Lower leg skin (tissue), 3 donors: ENCODE measurements around the gene ADD2.

Experiments used
- CTCF ChIP-seq, 3 donors: fragments of 450-650 bp; IDR thresholded peaks; one replicate each; pipeline ENCODE4 v1.5.1; 2016; ENCODE audit warnings: antibody characterized with exemption in 3 of 3, mild to moderate bottlenecking in 3 of 3, moderate library complexity in 2 of 3
- POLR2A ChIP-seq, 2 donors: fragments of 450-650 bp; IDR thresholded peaks; one replicate each; pipeline ENCODE4 v1.6.1; 2016 to 2017; ENCODE audit warnings: antibody characterized with exemption in 2 of 2, mild to moderate bottlenecking in 1 of 2, moderate library complexity in 1 of 2

GRCh38 chr2:70670202-70670601 is 97.8 kb downstream of the ADD2 start:
- TF ChIP-seq CTCF (IDR thresholded peaks at IDR 0.05) = no peak
- no peak for TF ChIP-seq POLR2A (IDR thresholded peaks at IDR 0.05)
